C4-2B (cell line): ENCODE data around the gene GDPD3.

Experiments
- CTCF ChIP-seq: fragments of 450-650 bp; conservative IDR thresholded peaks from 2 replicates; pipeline ENCODE4 v1.5.1; 2017; ENCODE audit warnings: mild to moderate bottlenecking
- ZFX ChIP-seq: fragments of 450-650 bp; IDR thresholded peaks from 2 replicates; pipeline ENCODE4 v1.6.1; 2017

GRCh38 chr16:30144017-30144416, 30.7 kb upstream of the GDPD3 start:
- no peak for TF ChIP-seq CTCF
- TF ChIP-seq ZFX = no peak
